ENCODE data around the gene ZC2HC1C.

- TF ChIP-seq CTCF (optimal IDR thresholded peaks at IDR 0.05 in 1 of 3, IDR thresholded peaks at IDR 0.05 in 1 of 3, conservative IDR thresholded peaks at IDR 0.05 in 1 of 3; ENCODE audit: extremely low read depth in 1 of 3, insufficient read depth in 2 of 3, low read length in 3 of 3): no peak
- no peak for TF ChIP-seq EZH2 (IDR thresholded peaks at IDR 0.05; ENCODE audit: low read length)
These were observed 20.3 kb upstream of the ZC2HC1C start for GRCh38 chr14:75049136-75049535.
